DOHH2 (cell line): Measurements from ENCODE around the gene PROKR1.
A peak's percentile ranks its signal among the peaks of the same experiment; 100 is the strongest.

ENCODE experiments used
- H3F3A ChIP-seq: fragments of 200-600 bp; sonication (generic), shearing (Covaris generic); 2 replicates; pipeline ENCODE4 v1.6.0; 2016; ENCODE audit warnings: antibody characterized with exemption, mild to moderate bottlenecking; ENCODE audit not compliant: control insufficient read depth, insufficient read depth
- H3K27ac ChIP-seq: fragments of 200-600 bp; sonication (generic); 2 replicates; pipeline ENCODE4 v1.5.1; 2014; ENCODE audit warnings: low read depth, mild to moderate bottlenecking, low read length, moderate library complexity
- H3K27me3 ChIP-seq: fragments of 200-600 bp; sonication (generic); 2 replicates; pipeline ENCODE4 v1.6.1; 2014; ENCODE audit warnings: mild to moderate bottlenecking, low read length, mixed read lengths; ENCODE audit not compliant: control insufficient read depth
- H3K36me3 ChIP-seq: fragments of 200-600 bp; sonication (generic); 2 replicates; pipeline ENCODE4 v1.6.1; 2014; ENCODE audit warnings: mild to moderate bottlenecking, low read length, moderate library complexity, mixed read lengths; ENCODE audit not compliant: control insufficient read depth
- H3K4me1 ChIP-seq: fragments of 200-600 bp; sonication (generic); 2 replicates; pipeline ENCODE4 v1.6.1; 2014; ENCODE audit warnings: mild to moderate bottlenecking, low read length, mixed read lengths; ENCODE audit not compliant: control insufficient read depth
- H3K4me2 ChIP-seq: fragments of 200-600 bp; sonication (generic); 2 replicates; pipeline ENCODE4 v1.6.0; 2014; ENCODE audit warnings: mild to moderate bottlenecking, low read length, moderate library complexity
- H3K4me3 ChIP-seq: fragments of 200-600 bp; sonication (generic); 2 replicates; pipeline ENCODE4 v1.5.1; 2014; ENCODE audit warnings: mild to moderate bottlenecking, low read length, mixed read lengths
- H3K79me2 ChIP-seq: fragments of 200-600 bp; sonication (generic); 2 replicates; pipeline ENCODE4 v1.6.1; 2014; ENCODE audit warnings: mild to moderate bottlenecking, low read length, mixed read lengths; ENCODE audit not compliant: control insufficient read depth
- H3K9me2 ChIP-seq: fragments of 200-600 bp; sonication (generic); replicated peaks from 2 replicates; pipeline ENCODE4 v1.6.1; 2014; ENCODE audit warnings: mild to moderate bottlenecking, low read length, mixed read lengths; ENCODE audit not compliant: control insufficient read depth
- H3K9me3 ChIP-seq: fragments of 200-600 bp; sonication (generic); 2 replicates; pipeline ENCODE4 v1.6.1; 2014; ENCODE audit warnings: antibody characterized with exemption, low read length, mixed read lengths; ENCODE audit not compliant: control insufficient read depth, insufficient read depth
- H4K20me1 ChIP-seq: fragments of 200-600 bp; sonication (generic); 2 replicates; pipeline ENCODE4 v1.6.0; 2014; ENCODE audit warnings: low read depth, mild to moderate bottlenecking, antibody characterized with exemption, low read length, moderate library complexity; ENCODE audit not compliant: control insufficient read depth, insufficient read depth
- EZH2phosphoT487 ChIP-seq: fragments of 200-600 bp; sonication (generic); IDR thresholded peaks from 2 replicates; pipeline ENCODE4 v1.6.1; 2017; ENCODE audit warnings: borderline replicate concordance, mild to moderate bottlenecking, antibody characterized with exemption, low read length, moderate library complexity, mixed read lengths
- TF ChIP-seq, protein P1 (sequence below): fragments of 200-600 bp; sonication (generic); IDR thresholded peaks from one replicate; pipeline ENCODE4 v1.5.1; 2014; ENCODE audit warnings: antibody characterized with exemption, mild to moderate bottlenecking, low read depth, low read length; ENCODE audit not compliant: poor library complexity, severe bottlenecking

The PROKR1 gene

DNA sequence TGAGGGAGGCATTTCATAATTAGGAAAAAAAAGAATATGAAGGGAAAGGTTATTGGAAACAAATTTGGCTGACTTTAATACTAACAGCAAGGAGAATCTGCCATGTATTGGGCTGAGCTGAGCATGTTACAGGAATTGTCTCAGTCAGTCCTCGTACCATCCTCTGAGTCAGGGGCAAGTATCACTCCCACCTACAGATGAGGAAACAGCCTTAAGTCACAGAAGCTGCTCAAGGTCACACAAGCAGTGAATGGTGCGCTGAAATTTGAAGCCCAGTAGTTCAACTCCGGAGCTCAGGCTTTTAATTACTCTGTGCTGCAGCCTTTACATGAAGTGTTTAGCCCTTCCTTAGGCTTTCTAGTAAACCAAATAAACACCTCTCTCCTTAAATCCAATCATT lies 17.3 kb downstream of the PROKR1 start:
- no peaks in the 10 kb centered on the region for H3K9me3 ChIP-seq
- peaks cover 11% of the 10 kb centered on the region for H3K4me1 ChIP-seq
- H3K9me2 ChIP-seq: no peaks in the 10 kb centered on the region
- no peaks in the 10 kb centered on the region for H3K36me3 ChIP-seq
- no peak overlapping the region for H3K4me2 ChIP-seq
- no peaks in the 10 kb centered on the region for H3K79me2 ChIP-seq
- no peak overlapping the region for H3K4me3 ChIP-seq
- H3F3A ChIP-seq: no peaks in the 10 kb centered on the region
- H3K27me3 ChIP-seq: no peaks in the 10 kb centered on the region
- no peak overlapping the region for H3K27ac ChIP-seq
- no peaks in the 10 kb centered on the region for H4K20me1 ChIP-seq
- TF ChIP-seq EZH2phosphoT487: no peak

DNA sequence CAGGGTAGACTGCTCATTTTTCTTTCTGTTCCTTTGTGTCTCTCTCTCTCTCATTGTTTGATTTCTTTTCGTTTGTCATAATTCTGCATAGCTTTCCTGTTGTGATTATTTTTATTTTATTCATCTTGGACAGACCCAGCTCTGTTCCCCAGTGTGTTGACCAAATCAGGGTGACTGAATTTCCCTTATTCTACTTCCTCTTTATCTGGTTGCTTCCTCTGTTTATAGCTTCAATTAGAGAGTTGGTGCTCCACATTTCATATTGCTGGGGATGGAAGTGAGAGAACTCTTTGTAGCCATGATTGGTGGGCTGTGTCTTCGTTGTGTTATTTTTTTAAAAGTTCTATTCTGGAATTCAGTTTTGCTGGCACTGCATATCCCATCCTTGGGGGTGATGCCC lies 19.1 kb downstream of the PROKR1 start:
- H3K36me3 ChIP-seq: no peaks in the 10 kb centered on the region
- no peaks in the 10 kb centered on the region for H3K9me2 ChIP-seq
- no peaks in the 10 kb centered on the region for H3K27me3 ChIP-seq
- peak overlapping the region; percentile 39 for H3K4me2 ChIP-seq
- H3F3A ChIP-seq: no peaks in the 10 kb centered on the region
- peaks cover 11% of the 10 kb centered on the region for H3K4me1 ChIP-seq
- no peaks in the 10 kb centered on the region for H3K9me3 ChIP-seq
- TF ChIP-seq, protein P1, sequence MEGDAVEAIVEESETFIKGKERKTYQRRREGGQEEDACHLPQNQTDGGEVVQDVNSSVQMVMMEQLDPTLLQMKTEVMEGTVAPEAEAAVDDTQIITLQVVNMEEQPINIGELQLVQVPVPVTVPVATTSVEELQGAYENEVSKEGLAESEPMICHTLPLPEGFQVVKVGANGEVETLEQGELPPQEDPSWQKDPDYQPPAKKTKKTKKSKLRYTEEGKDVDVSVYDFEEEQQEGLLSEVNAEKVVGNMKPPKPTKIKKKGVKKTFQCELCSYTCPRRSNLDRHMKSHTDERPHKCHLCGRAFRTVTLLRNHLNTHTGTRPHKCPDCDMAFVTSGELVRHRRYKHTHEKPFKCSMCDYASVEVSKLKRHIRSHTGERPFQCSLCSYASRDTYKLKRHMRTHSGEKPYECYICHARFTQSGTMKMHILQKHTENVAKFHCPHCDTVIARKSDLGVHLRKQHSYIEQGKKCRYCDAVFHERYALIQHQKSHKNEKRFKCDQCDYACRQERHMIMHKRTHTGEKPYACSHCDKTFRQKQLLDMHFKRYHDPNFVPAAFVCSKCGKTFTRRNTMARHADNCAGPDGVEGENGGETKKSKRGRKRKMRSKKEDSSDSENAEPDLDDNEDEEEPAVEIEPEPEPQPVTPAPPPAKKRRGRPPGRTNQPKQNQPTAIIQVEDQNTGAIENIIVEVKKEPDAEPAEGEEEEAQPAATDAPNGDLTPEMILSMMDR: no peak
- no peak for TF ChIP-seq EZH2phosphoT487
- H3K27ac ChIP-seq: no peak overlapping the region
- no peaks in the 10 kb centered on the region for H4K20me1 ChIP-seq
- H3K79me2 ChIP-seq: no peaks in the 10 kb centered on the region
- 0 out of 2 replicates have a peak overlapping the region, but pooled peaks have one; percentile 10 for H3K4me3 ChIP-seq

- H3K27ac ChIP-seq: no peak overlapping the region
- no peaks in the 10 kb centered on the region for H3K79me2 ChIP-seq
- no peaks in the 10 kb centered on the region for H3K9me3 ChIP-seq
- TF ChIP-seq, protein P1: no peak
- no peak for TF ChIP-seq EZH2phosphoT487
- H3K36me3 ChIP-seq: no peaks in the 10 kb centered on the region
- H3K4me2 ChIP-seq: no peak overlapping the region
- H3K4me3 ChIP-seq: no peak overlapping the region
- H3K9me2 ChIP-seq: no peaks in the 10 kb centered on the region
- no peaks in the 10 kb centered on the region for H4K20me1 ChIP-seq
- peaks cover 11% of the 10 kb centered on the region for H3K4me1 ChIP-seq
- no peaks in the 10 kb centered on the region for H3K27me3 ChIP-seq
- H3F3A ChIP-seq: no peaks in the 10 kb centered on the region
Measured at GRCh38 chr2:68663371-68664156, 20.2 kb downstream of the PROKR1 start.

GRCh38 chr2:68667371-68667770 lies 24.0 kb downstream of the PROKR1 start:
- no peaks in the 10 kb centered on the region for H3K9me2 ChIP-seq
- no peaks in the 10 kb centered on the region for H3K9me3 ChIP-seq
- H4K20me1 ChIP-seq: no peaks in the 10 kb centered on the region
- no peak overlapping the region for H3K27ac ChIP-seq
- no peaks in the 10 kb centered on the region for H3K36me3 ChIP-seq
- TF ChIP-seq EZH2phosphoT487: no peak
- TF ChIP-seq, protein P1: no peak
- H3K4me2 ChIP-seq: no peak overlapping the region
- H3F3A ChIP-seq: no peaks in the 10 kb centered on the region
- no peaks in the 10 kb centered on the region for H3K79me2 ChIP-seq
- H3K4me3 ChIP-seq: no peak overlapping the region
- H3K27me3 ChIP-seq: no peaks in the 10 kb centered on the region
- peaks cover 8% of the 10 kb centered on the region for H3K4me1 ChIP-seq
